ENCODE data around the gene SERPINB6.

SERPINB6 gene

DNA sequence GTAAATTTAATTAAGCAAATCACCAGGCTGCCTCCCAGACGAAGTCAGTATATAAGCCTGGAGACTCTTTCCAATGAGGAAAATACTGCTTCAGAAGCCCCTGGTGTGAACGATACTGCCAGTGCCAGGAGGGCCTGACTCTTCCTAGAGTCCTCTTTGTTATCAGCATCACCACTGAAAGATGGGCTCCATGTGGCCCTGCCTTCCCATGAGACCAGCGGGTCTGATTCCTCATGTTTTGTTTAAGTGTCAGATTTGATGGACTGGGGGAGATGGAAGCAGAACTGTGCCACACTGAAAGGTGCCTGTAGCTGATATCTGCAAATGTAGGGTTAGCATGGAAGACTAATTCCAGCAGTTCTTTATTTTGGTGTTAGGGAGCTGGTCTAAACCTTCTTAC lies 36.2 kb upstream of the SERPINB6 start:
- Histone ChIP-seq H3K79me2 (ENCODE audit: control insufficient read depth, low read length) (no peaks in the 10 kb centered on the region), H3K4me1 (ENCODE audit: control insufficient read depth, low read length) (peaks cover 6% of the 10 kb centered on the region), H3F3A (ENCODE audit: control insufficient read depth, insufficient read depth) (no peaks in the 10 kb centered on the region), H3K9me3 (ENCODE audit: control insufficient read depth, insufficient read depth, low read length) (peaks cover 4% of the 10 kb centered on the region; the same call in 1 of the 2 replicates), H3K27ac (ENCODE audit: low read depth, low read length) (no peak overlapping the region), H3K9me2 (replicated peaks; ENCODE audit: control insufficient read depth, low read length) (no peaks in the 10 kb centered on the region), H3K36me3 (ENCODE audit: control insufficient read depth, low read length) (peaks cover 32% of the 10 kb centered on the region), H3K27me3 (ENCODE audit: control insufficient read depth, low read length) (no peaks in the 10 kb centered on the region), H3K4me3 (ENCODE audit: low read length) (no peak overlapping the region), H3K4me2 (ENCODE audit: low read length) (no peak overlapping the region), H4K20me1 (ENCODE audit: control insufficient read depth, insufficient read depth, low read depth, low read length) (no peaks in the 10 kb centered on the region)
- TF ChIP-seq, protein P1, sequence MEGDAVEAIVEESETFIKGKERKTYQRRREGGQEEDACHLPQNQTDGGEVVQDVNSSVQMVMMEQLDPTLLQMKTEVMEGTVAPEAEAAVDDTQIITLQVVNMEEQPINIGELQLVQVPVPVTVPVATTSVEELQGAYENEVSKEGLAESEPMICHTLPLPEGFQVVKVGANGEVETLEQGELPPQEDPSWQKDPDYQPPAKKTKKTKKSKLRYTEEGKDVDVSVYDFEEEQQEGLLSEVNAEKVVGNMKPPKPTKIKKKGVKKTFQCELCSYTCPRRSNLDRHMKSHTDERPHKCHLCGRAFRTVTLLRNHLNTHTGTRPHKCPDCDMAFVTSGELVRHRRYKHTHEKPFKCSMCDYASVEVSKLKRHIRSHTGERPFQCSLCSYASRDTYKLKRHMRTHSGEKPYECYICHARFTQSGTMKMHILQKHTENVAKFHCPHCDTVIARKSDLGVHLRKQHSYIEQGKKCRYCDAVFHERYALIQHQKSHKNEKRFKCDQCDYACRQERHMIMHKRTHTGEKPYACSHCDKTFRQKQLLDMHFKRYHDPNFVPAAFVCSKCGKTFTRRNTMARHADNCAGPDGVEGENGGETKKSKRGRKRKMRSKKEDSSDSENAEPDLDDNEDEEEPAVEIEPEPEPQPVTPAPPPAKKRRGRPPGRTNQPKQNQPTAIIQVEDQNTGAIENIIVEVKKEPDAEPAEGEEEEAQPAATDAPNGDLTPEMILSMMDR (IDR thresholded peaks at IDR 0.05; ENCODE audit: low read depth, low read length, poor library complexity, severe bottlenecking): no peak
- TF ChIP-seq EZH2phosphoT487 (IDR thresholded peaks at IDR 0.05; ENCODE audit: borderline replicate concordance, low read length): no peak

DNA sequence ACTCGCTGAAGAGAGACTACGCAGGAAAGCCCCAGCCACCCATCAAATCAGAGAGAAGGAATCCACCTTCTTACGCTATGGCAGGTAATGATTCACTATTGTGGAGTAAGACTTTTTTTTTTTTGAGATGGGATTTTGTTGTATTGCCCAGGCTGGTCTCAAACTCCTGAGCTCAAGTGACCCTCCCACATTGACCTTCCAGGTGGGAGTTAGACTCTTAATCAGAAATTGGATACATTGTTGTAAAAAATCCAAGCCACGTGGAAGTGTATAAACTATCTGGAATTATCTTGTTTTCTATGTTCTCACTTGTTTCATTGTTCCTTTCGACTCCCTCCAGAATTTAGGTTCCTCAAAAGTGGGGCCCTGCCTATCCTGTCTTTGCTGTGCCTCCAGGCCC lies 35.1 kb upstream of the SERPINB6 start:
- no peak overlapping the region for H3K27ac ChIP-seq (ENCODE audit: low read depth, low read length)

DNA sequence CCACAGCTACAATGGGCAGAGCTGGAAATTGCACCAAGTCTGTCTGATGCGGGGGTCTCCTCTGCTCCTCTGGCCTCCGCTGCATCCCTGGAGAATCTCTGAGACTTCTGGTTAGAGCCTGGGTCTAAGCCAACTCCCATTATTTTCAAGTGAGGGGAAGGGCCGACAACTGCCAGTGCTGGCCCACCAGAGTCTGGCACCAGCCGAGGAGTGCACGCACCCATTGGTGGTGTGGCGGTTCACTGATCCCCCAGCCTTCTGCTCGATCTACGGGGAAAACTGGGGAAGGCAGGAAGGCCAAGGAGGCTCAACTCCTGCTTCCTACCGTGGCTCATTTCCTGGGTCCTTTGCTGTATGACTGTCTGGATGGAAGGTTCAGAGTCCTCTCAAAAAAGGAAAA lies 34.5 kb upstream of the SERPINB6 start:
- no peaks in the 10 kb centered on the region for H3K9me2 ChIP-seq (replicated peaks; ENCODE audit: control insufficient read depth, low read length)
- H3K4me3 ChIP-seq (ENCODE audit: low read length): no peak overlapping the region
- 0 out of 2 replicates have a peak, but pooled peaks cover 4% of the 10 kb centered on the region for H3F3A ChIP-seq (ENCODE audit: control insufficient read depth, insufficient read depth)
- H3K9me3 ChIP-seq (ENCODE audit: control insufficient read depth, insufficient read depth, low read length): no peaks in the 10 kb centered on the region
- no peak overlapping the region for H3K27ac ChIP-seq (ENCODE audit: low read depth, low read length)
- H3K4me1 ChIP-seq (ENCODE audit: control insufficient read depth, low read length): peaks cover 12% of the 10 kb centered on the region
- H3K27me3 ChIP-seq (ENCODE audit: control insufficient read depth, low read length): no peaks in the 10 kb centered on the region
- no peak for TF ChIP-seq EZH2phosphoT487 (IDR thresholded peaks at IDR 0.05; ENCODE audit: borderline replicate concordance, low read length)
- TF ChIP-seq, protein P1 (IDR thresholded peaks at IDR 0.05; ENCODE audit: low read depth, low read length, poor library complexity, severe bottlenecking): no peak
- no peaks in the 10 kb centered on the region for H3K79me2 ChIP-seq (ENCODE audit: control insufficient read depth, low read length)
- H3K36me3 ChIP-seq (ENCODE audit: control insufficient read depth, low read length): peaks cover 22% of the 10 kb centered on the region
- no peaks in the 10 kb centered on the region for H4K20me1 ChIP-seq (ENCODE audit: control insufficient read depth, insufficient read depth, low read depth, low read length)
- no peak overlapping the region for H3K4me2 ChIP-seq (ENCODE audit: low read length)

More for the DNA sequence above, 35.1 kb upstream of the SERPINB6 start:
- H4K20me1 ChIP-seq (ENCODE audit: control insufficient read depth, insufficient read depth, low read depth, low read length): no peaks in the 10 kb centered on the region
- TF ChIP-seq EZH2phosphoT487 (IDR thresholded peaks at IDR 0.05; ENCODE audit: borderline replicate concordance, low read length): no peak
- TF ChIP-seq, protein P1 (IDR thresholded peaks at IDR 0.05; ENCODE audit: low read depth, low read length, poor library complexity, severe bottlenecking): no peak
- 0 out of 2 replicates have a peak, but pooled peaks cover 3% of the 10 kb centered on the region for H3F3A ChIP-seq (ENCODE audit: control insufficient read depth, insufficient read depth)
- H3K4me3 ChIP-seq (ENCODE audit: low read length): no peak overlapping the region
- no peaks in the 10 kb centered on the region for H3K27me3 ChIP-seq (ENCODE audit: control insufficient read depth, low read length)
- no peaks in the 10 kb centered on the region for H3K79me2 ChIP-seq (ENCODE audit: control insufficient read depth, low read length)
- peaks cover 24% of the 10 kb centered on the region for H3K36me3 ChIP-seq (ENCODE audit: control insufficient read depth, low read length)
- H3K4me2 ChIP-seq (ENCODE audit: low read length): no peak overlapping the region
- no peaks in the 10 kb centered on the region for H3K9me2 ChIP-seq (replicated peaks; ENCODE audit: control insufficient read depth, low read length)
- peaks cover 12% of the 10 kb centered on the region for H3K4me1 ChIP-seq (ENCODE audit: control insufficient read depth, low read length)
- H3K9me3 ChIP-seq (ENCODE audit: control insufficient read depth, insufficient read depth, low read length): no peaks in the 10 kb centered on the region
